ENCODE data around the gene HSD11B1. TPM values are rescaled to one million over a fixed set of nuclear protein-coding genes. Genes with fewer than 3 reads are reported as not detected.
A peak's percentile ranks its signal among the peaks of the same experiment; 100 is the strongest.

Gene HSD11B1
- total RNA-seq, 1 donor from 2014 or later = 15.1 TPM

DNA sequence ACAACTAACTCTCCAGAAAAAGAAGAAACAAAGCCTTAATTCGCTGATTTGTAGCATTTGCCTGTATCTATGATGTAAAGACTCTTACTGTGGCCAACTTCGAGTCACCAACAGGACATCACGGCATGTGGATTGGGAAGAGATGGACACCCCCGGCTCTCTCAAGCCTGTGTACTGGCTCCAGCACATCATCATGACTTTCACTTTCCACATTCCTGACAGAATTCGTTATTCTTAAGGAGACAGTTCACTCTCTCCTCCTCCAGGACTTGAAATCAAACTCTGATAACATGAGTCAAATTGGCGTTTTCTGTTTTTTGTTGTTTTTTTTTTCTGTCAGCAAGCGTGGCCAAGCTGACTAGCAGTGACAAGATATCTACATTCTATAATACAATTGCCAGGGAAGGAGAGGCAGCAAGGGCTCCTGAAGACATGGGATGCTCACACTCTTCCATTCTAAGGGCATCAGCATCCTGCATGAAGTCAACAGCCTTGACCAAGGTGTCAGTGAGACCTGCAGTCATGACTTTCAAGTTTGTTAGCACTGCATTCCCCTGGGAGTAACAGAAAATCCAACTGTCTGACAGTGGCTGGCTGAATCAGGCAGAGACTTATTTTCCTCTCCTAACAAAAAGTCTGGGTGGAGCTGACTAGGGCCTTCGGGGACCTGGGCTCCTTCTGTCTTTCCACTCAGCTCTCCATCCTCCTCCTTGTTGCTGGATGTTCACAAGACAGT, 37.9 kb downstream of the HSD11B1 start:
- DNase-seq = no peak
- H3K27me3 Mint-ChIP-seq = no peaks in the 10 kb centered on the region
- peaks cover 48% of the 10 kb centered on the region for H3K4me1 Mint-ChIP-seq
- intact Hi-C loops (cut with micrococcal nuclease) = no loop called here
- H3K9me3 Mint-ChIP-seq = no peaks in the 10 kb centered on the region
- peak overlapping the region; percentile 84 for H3K27ac Mint-ChIP-seq
- H3K4me3 Mint-ChIP-seq = no peak overlapping the region
- peaks cover 10% of the 10 kb centered on the region for H3K36me3 Mint-ChIP-seq (ENCODE audit: low read depth)

DNA sequence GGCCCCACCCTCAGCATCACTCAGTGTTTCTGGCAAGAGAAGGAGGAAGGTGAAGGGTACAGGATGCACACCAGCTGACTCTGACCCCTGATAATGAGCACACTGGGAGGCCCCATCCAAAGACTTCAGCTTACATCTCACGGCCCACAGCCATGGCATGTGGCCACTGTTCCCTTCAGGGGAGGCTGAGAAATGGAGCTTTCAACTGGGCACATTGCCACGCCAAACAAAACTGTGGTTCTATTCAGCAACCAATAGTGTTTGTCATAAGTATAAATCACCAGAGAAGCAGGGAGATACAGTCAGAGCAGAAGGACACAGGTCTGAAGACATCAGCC, 38.5 kb downstream of the HSD11B1 start:
- no peaks in the 10 kb centered on the region for H3K9me3 Mint-ChIP-seq
- intact Hi-C loops (cut with micrococcal nuclease) = no loop called here
- peak overlapping the region; percentile 84 for H3K27ac Mint-ChIP-seq
- no peak overlapping the region for H3K4me3 Mint-ChIP-seq
- no peaks in the 10 kb centered on the region for H3K27me3 Mint-ChIP-seq
- peaks cover 8% of the 10 kb centered on the region for H3K36me3 Mint-ChIP-seq (ENCODE audit: low read depth)
- peaks cover 53% of the 10 kb centered on the region for H3K4me1 Mint-ChIP-seq
- DNase-seq = no peak

DNA sequence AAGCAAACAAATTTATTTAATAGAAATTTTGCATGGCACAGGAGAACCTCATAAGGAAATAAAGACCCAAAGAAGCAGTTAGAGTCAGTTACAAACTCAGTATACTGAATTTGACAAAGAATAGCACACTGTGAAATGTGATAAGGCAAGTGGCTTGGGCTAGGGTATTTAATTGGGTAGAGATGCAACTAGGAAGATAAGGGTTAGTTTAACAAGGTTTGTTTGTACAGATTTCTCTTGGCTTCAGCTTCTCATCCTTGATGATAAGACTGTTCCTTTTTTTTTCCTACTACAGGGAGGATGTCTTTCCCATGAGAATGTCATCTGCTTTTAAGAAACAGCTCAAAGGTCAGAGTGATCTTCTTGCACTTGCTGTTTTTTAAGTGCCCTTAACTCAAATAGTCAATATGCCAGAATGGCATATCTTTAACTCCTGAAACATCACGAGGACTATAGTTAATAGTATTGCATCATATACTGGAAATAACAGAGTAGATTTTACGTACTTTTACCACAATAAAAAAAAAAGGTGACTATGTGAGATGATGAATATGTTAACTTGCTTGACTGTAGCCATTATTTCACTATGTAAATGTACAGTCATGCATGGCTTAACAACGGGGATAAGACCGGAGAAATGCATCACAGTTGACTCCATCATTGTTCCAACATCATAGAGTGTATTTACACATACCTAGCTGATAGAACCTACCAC, 42.0 kb downstream of the HSD11B1 start:
- no peak for DNase-seq
- Mint-ChIP-seq H3K27me3 (no peaks in the 10 kb centered on the region), H3K36me3 (ENCODE audit: low read depth) (peaks cover 8% of the 10 kb centered on the region), H3K27ac (peak overlapping the region; percentile 80), H3K4me1 (peaks cover 68% of the 10 kb centered on the region), H3K9me3 (no peaks in the 10 kb centered on the region), H3K4me3 (peak overlapping the region; percentile 0)
- intact Hi-C loops (cut with micrococcal nuclease) = loop anchor here (1.0 to 5.0 kb wide), 8 partner anchors 10 to 177 kb away; no protein-coding TSS in a partner anchor

DNA sequence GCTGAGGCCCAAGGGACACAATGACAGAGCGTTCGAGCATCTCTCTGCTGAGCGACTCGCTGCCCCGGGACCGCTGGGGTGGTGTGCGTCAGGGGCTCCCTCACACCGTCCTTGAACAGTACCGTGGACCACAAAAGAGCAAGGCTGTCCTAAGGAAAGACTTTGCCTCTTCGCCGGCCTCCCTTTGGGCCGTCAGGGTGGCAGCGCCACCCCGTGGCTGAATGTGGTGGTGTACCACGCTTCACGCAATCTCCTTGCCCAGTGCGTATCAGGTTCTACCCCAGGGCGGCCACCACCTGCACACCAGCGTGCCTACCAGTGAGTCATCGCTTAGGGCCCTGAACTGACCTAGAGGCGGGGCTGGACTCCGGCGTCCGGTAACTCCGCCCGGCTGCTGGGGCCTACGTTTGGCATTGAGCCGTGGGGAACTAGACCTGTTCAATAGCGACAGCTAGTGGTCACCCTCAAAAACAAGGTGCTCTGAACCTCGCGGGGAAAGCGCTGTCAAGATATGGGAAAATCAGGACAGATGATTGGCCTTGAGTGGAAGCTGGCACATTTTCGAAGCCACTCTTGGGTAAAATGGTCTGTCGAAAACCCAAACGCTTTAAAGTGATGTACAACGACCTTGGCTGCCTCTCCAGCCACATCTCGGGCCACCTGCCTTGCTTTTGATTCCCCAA, 43.1 kb downstream of the HSD11B1 start:
- intact Hi-C loops (cut with micrococcal nuclease) = loop anchor here (1.0 to 5.0 kb wide), 9 partner anchors 11 to 178 kb away; no protein-coding TSS in a partner anchor
- peak; percentile 95 for DNase-seq
- H3K36me3 Mint-ChIP-seq (ENCODE audit: low read depth) = peaks cover 6% of the 10 kb centered on the region
- peaks cover 70% of the 10 kb centered on the region for H3K4me1 Mint-ChIP-seq
- H3K27me3 Mint-ChIP-seq = no peaks in the 10 kb centered on the region
- peak overlapping the region; percentile 88 for H3K27ac Mint-ChIP-seq
- H3K4me3 Mint-ChIP-seq = peak overlapping the region; percentile 83
- no peaks in the 10 kb centered on the region for H3K9me3 Mint-ChIP-seq

DNA sequence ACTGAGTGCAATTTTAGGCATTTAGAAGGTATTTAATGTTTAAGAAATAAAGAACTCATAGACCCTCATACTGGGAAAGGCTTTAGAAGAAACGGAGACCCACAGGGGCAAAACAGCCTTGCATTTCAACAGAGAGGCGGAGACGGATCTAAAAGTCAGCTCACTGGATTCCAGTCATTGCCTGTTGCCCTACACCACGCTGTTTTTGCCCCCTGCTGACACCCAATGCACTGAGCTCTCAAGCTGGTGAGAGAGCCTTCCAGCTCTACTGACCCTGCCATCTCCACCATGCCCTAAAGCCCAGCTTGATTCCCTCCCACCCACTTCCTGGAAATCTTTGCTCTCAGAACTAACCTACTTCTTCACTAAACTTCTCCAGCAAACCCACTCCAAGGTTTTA, 44.0 kb downstream of the HSD11B1 start:
- DNase-seq = peak; percentile 68
- no peaks in the 10 kb centered on the region for H3K9me3 Mint-ChIP-seq
- H3K27ac Mint-ChIP-seq = peak overlapping the region; percentile 88
- peaks cover 1% of the 10 kb centered on the region for H3K36me3 Mint-ChIP-seq (ENCODE audit: low read depth)
- H3K4me3 Mint-ChIP-seq = peak overlapping the region; percentile 83
- H3K27me3 Mint-ChIP-seq = no peaks in the 10 kb centered on the region
- intact Hi-C loops (cut with micrococcal nuclease) = loop anchor here (1.0 to 5.0 kb wide), 2 partner anchors 36 to 75 kb away; no protein-coding TSS in a partner anchor
- peaks cover 68% of the 10 kb centered on the region for H3K4me1 Mint-ChIP-seq

DNA sequence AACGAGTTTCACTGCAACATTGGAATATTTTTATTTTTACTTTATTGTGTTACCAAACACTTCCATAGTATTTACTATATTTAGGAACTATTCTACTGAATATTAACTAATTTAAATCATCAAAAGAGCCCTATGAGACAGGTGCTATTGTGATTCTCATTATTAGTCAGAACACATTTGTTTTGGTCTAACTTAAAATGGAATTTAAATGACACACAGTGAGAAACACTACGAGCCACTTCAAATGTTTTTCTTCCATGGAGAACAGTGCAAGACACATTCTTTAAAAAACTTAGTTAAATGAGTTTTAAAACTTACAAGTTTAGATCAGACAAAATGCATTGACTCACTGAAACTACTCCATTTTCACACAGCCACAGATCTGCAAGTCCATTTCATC, 44.6 kb downstream of the HSD11B1 start:
- no peaks in the 10 kb centered on the region for H3K36me3 Mint-ChIP-seq (ENCODE audit: low read depth)
- peak overlapping the region; percentile 91 for H3K27ac Mint-ChIP-seq
- no peaks in the 10 kb centered on the region for H3K9me3 Mint-ChIP-seq
- intact Hi-C loops (cut with micrococcal nuclease) = loop anchor here (5.0 kb wide), 1 partner anchor 37 kb away; no protein-coding TSS in a partner anchor
- peak overlapping the region; percentile 56 for H3K4me3 Mint-ChIP-seq
- no peaks in the 10 kb centered on the region for H3K27me3 Mint-ChIP-seq
- DNase-seq = no peak
- H3K4me1 Mint-ChIP-seq = peaks cover 72% of the 10 kb centered on the region

DNA sequence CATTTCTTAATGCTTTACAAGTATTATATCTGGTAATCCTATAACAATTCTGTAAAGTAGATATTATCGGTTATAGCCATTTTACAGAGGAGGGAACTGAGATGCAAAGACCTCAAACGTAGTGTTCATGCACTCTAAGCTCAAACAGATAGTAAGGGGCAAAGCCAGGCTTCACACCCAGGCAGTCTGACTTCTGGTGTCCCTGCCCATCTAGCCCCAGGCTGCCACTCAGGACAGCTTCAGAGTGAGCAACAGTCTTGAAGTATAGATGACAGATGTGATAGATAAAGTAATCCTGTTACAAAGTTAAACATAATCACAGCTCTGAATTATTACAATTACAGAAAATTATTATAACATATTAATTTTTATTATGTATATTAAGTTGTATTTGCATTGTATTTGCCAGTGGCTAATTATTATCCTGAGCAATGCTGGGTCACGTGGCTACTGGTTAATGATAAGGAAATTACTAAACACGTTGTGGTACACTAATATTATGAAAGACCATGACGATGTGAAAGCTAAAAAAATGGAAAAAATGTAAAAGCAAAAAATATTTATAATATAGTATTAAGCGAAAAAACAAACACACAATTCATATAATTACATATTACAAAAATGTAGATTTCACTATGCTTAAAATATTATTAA, 45.2 kb downstream of the HSD11B1 start:
- H3K36me3 Mint-ChIP-seq (ENCODE audit: low read depth) = no peaks in the 10 kb centered on the region
- peak overlapping the region; percentile 56 for H3K4me3 Mint-ChIP-seq
- intact Hi-C loops (cut with micrococcal nuclease) = loop anchor here (5.0 kb wide), 1 partner anchor 37 kb away; no protein-coding TSS in a partner anchor
- peak overlapping the region; percentile 91 for H3K27ac Mint-ChIP-seq
- no peak for DNase-seq
- no peaks in the 10 kb centered on the region for H3K27me3 Mint-ChIP-seq
- peaks cover 73% of the 10 kb centered on the region for H3K4me1 Mint-ChIP-seq
- no peaks in the 10 kb centered on the region for H3K9me3 Mint-ChIP-seq

DNA sequence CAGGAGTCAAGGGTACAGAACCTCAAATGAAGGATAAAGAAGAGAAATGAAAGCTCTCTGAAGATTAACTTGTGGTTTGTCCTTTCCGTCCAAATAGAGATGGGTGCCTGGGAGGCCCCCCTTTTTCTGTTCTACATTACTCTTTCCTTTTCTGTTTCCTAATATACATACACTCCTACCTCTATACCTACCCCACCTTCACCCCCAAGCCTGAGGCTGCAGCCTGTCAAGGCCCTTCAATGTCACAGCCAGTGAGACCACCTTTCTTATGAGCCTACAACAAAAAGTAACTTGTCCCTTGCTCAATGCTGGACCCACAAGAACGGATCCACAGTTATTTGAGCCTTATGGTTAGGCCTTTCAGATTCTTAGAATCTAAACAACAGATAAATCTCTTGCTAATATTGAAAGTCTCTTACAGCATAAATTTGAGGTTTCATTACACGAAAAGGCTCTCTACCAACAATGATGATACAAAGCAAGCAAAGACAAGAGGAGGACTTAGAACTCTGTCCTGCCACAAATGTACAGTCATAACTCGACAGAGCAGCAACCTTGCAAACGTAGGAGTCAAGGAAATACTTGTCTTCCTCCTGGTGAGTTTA, 47.1 kb downstream of the HSD11B1 start:
- Mint-ChIP-seq H3K9me3 (no peaks in the 10 kb centered on the region), H3K27ac (peak overlapping the region; percentile 99), H3K4me3 (peak overlapping the region; percentile 80), H3K36me3 (ENCODE audit: low read depth) (peaks cover 14% of the 10 kb centered on the region), H3K27me3 (no peaks in the 10 kb centered on the region), H3K4me1 (peaks cover 76% of the 10 kb centered on the region)
- intact Hi-C loops (cut with micrococcal nuclease) = loop anchor here (1.0 kb wide), 6 partner anchors 15 to 144 kb away; partner anchors contain the start of gene C1orf74
- DNase-seq = peak; percentile 83

DNA sequence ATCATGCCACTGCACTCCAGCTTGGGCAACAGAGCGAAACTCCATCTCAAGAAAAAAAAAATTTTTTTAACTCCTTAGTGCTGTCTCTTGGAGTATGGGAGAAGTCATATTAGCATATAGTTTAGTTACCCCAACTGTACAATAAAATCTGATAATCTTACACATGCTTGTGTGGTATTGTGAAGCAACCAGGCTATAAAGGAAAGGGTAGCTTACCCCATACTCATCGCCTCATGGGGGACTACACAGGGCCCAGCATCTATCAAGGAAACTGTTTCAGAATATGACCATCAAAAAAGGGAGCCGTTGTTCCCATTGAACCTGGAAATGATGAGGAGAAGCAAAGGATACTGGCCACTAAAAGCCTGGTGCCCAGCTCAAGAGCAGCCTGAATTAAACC, 48.2 kb downstream of the HSD11B1 start:
- no peaks in the 10 kb centered on the region for H3K27me3 Mint-ChIP-seq
- intact Hi-C loops (cut with micrococcal nuclease) = loop anchor here (1.0 kb wide), 4 partner anchors 15 to 80 kb away; partner anchors contain the start of gene C1orf74
- DNase-seq = no peak
- peak overlapping the region; percentile 99 for H3K27ac Mint-ChIP-seq
- H3K4me1 Mint-ChIP-seq = peaks cover 66% of the 10 kb centered on the region
- H3K36me3 Mint-ChIP-seq (ENCODE audit: low read depth) = peaks cover 24% of the 10 kb centered on the region
- no peaks in the 10 kb centered on the region for H3K9me3 Mint-ChIP-seq
- H3K4me3 Mint-ChIP-seq = peak overlapping the region; percentile 80

DNA sequence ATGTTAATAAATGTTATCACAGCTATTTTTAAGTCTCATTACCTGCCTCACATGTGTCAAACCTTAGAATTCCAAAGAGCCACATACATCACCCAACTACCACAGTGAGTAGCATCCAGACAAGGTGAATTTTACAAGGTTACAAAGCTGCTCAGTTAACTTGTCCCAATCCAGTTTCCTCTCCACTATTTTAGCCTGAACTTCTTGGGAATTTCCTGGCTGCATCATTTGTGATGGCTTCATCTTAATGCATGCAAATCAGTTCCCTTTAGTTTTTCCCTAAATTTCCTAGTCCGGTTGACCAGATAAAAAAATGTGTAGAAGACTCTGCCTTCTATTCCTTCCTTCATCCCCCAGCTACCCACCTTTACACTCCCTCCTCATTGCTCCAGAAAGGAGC, 50.6 kb downstream of the HSD11B1 start:
- Mint-ChIP-seq H3K27ac (peak overlapping the region; percentile 98), H3K27me3 (no peaks in the 10 kb centered on the region), H3K4me3 (peak overlapping the region; percentile 94), H3K36me3 (ENCODE audit: low read depth) (peaks cover 48% of the 10 kb centered on the region), H3K9me3 (no peaks in the 10 kb centered on the region), H3K4me1 (peaks cover 72% of the 10 kb centered on the region)
- intact Hi-C loops (cut with micrococcal nuclease) = no loop called here
- no peak for DNase-seq

DNA sequence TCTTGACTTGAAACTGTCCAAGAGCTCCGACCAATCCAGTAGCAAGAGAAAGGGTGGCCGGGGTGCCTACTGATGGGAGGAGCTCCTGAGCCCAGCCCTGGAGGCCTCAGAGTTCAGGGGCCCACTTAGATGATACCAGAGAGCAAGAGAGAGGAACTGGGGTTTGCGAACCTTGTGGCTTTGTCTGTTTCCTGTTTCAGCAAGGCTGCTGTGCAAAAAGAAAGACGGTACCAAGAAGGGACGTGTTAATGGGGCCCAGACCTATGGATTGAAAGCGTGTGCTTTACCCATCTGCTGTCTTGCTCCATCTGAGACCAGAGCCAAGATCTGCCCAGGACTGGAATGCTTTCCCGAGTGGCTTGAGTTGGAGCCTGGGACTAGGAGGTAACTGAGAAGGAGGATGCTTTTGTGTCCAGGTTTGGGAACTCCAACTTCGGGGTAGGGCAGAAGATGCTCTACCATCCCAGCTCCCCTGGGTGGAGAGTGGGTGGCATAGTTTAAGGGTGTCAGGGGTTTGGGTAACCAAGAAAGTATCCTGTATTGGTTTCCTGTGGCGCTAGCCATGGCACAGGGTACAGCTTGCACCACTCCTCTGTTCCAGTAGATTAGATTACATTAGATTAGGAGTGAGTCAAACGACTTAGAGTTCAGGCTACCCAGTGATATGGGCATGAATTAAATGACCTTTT, 51.4 kb downstream of the HSD11B1 start, which contains the start of gene TRAF3IP3:
TRAF3IP3 (plus strand) TSS at position 128 of the 689 bp plus-strand sequence. CDS start 3,987 bp downstream, outside the sequence.
- peaks cover 55% of the 10 kb centered on the region for H3K36me3 Mint-ChIP-seq (ENCODE audit: low read depth)
- peak within 1 kb of the TSS; percentile 98 for H3K27ac Mint-ChIP-seq
- peak within 1 kb of the TSS; percentile 94 for H3K4me3 Mint-ChIP-seq
- no peaks in the 10 kb centered on the region for H3K9me3 Mint-ChIP-seq
- intact Hi-C loops (cut with micrococcal nuclease) = loop anchor here (1.0 kb wide), 3 partner anchors 12 to 71 kb away; partner anchors contain the start of genes C1orf74 and UTP25
- no peaks in the 10 kb centered on the region for H3K27me3 Mint-ChIP-seq
- peak; percentile 94 for DNase-seq
- peaks cover 69% of the 10 kb centered on the region for H3K4me1 Mint-ChIP-seq

DNA sequence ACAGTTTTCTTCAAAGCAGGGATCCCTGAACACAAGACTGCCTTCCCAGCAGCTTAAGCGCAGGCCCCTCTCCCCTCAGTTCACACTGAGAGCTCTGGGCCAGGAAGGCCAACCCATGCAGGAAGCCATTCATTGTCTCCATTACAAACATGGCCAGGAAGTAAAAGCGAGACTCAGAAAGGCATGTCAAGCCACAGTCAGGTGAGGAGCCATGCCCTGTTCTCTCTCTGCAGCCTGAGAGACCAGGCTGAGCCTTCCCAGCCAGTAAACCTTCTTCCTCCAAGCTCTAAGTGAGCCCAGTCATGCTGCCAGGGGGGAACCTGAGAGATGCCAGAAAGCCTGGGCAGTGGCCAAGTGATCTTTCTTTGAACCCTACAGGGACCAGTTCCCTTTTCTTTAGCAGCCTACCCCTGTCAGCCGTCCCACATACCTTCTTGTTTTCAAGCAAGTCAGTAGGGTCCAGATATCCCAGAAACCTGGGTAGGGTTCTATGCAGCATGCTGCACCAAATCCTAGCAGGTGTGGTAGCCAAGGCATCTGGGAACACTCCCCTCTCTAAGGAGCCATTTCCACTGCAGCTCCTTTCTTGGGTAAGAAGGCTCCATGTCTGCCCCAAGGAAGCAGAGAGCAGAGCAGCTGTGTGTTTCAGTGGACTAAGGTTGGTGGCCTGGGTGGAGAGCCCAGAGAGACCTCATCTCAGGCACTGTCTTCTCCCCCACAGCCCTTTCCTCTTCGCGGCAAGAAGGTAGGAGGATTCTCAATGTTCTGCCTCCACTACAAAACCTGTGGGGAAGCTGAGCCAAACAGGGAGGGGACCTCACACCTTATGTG, 52.2 kb downstream of the HSD11B1 start:
- peak overlapping the region; percentile 98 for H3K27ac Mint-ChIP-seq
- peak; percentile 86 for DNase-seq
- H3K9me3 Mint-ChIP-seq = no peaks in the 10 kb centered on the region
- H3K36me3 Mint-ChIP-seq (ENCODE audit: low read depth) = peaks cover 63% of the 10 kb centered on the region
- H3K4me3 Mint-ChIP-seq = peak overlapping the region; percentile 94
- H3K4me1 Mint-ChIP-seq = peaks cover 69% of the 10 kb centered on the region
- no peaks in the 10 kb centered on the region for H3K27me3 Mint-ChIP-seq
- intact Hi-C loops (cut with micrococcal nuclease) = loop anchor here (1.0 kb wide), 3 partner anchors 11 to 70 kb away; partner anchors contain the start of genes C1orf74 and UTP25

Measured in activated CD4-positive, alpha-beta T cell treated with anti-CD3 and anti-CD28 coated beads, Interleukin-2, amount 10 ng/mL, durations not matched to agents 24 days and 14 days (primary cell).